ENCODE measurements around the gene APBB3.

APBB3 gene

GRCh38 chr5:140555747-140556312 lies 8.6 kb downstream of the APBB3 start:
- no peak for DNase-seq (ENCODE audit: low read depth, low spot score)

- DNase-seq (ENCODE audit: low read depth, low spot score) = no peak
Observed at GRCh38 chr5:140554454-140554853, 9.9 kb downstream of the APBB3 start.

GRCh38 chr5:140553657-140554056 lies 10.7 kb downstream of the APBB3 start:
- no peak for DNase-seq (ENCODE audit: low read depth, low spot score)

- DNase-seq (ENCODE audit: low read depth, low spot score) = no peak
Observed at GRCh38 chr5:140551872-140552271, 12.5 kb downstream of the APBB3 start.

- DNase-seq (ENCODE audit: low read depth, low spot score) = no peak
Observed at GRCh38 chr5:140550147-140551079, 14.0 kb downstream of the APBB3 start.

GRCh38 chr5:140549237-140550144 lies 14.9 kb downstream of the APBB3 start:
- no peak for DNase-seq (ENCODE audit: low read depth, low spot score)

GRCh38 chr5:140548791-140549190 lies 15.6 kb downstream of the APBB3 start:
- DNase-seq (ENCODE audit: low read depth, low spot score) = no peak

- no peak for DNase-seq (ENCODE audit: low read depth, low spot score)
Observed at GRCh38 chr5:140548300-140548688, 16.1 kb downstream of the APBB3 start.

GRCh38 chr5:140547508-140548299 lies 16.7 kb downstream of the APBB3 start, which contains the start of gene EIF4EBP3:
Gene EIF4EBP3, plus strand, starts transcription at chr5:140547662. Its CDS starts 76 bp downstream, at chr5:140547738.
- peak; percentile 90 for DNase-seq (ENCODE audit: low read depth, low spot score)

GRCh38 chr5:140546851-140547507 lies 17.4 kb downstream of the APBB3 start:
- DNase-seq (ENCODE audit: low read depth, low spot score) = no peak

GRCh38 chr5:140545606-140546005 lies 18.8 kb downstream of the APBB3 start:
- no peak for DNase-seq (ENCODE audit: low read depth, low spot score)

GRCh38 chr5:140544986-140545385 lies 19.4 kb downstream of the APBB3 start:
- DNase-seq (ENCODE audit: low read depth, low spot score) = no peak

- no peak for DNase-seq (ENCODE audit: low read depth, low spot score)
Observed at GRCh38 chr5:140542972-140543371, 21.4 kb downstream of the APBB3 start.

- DNase-seq (ENCODE audit: low read depth, low spot score) = no peak
Observed at GRCh38 chr5:140540227-140540626, 24.2 kb downstream of the APBB3 start.

- no peak for DNase-seq (ENCODE audit: low read depth, low spot score)
Observed at GRCh38 chr5:140524003-140524402, 40.4 kb downstream of the APBB3 start.

- no peak for DNase-seq (ENCODE audit: low read depth, low spot score)
Observed at GRCh38 chr5:140513124-140513523, 51.3 kb downstream of the APBB3 start.

GRCh38 chr5:140509898-140510297 lies 54.5 kb downstream of the APBB3 start:
- no peak for DNase-seq (ENCODE audit: low read depth, low spot score)
